Fibroblast of skin of back (primary cell): Measurements from ENCODE around the gene KCTD5.
A peak's percentile ranks its signal among the peaks of the same experiment; 100 is the strongest.
"Not testable (repeated sequence)": the region's sequence is repeated elsewhere in the genome, so short reads cannot be mapped to it uniquely, and the experiment has no call there.

Source experiments
- DNase-seq: peaks from one replicate; pipeline ENCODE4 v3.0.0-alpha.2; 2013

Gene KCTD5

GRCh38 chr16:2673066-2673999 lies 9.0 kb upstream of the KCTD5 start:
- peak; percentile 95 for DNase-seq

GRCh38 chr16:2675021-2675420 lies 7.3 kb upstream of the KCTD5 start:
- DNase-seq: no peak

- no peak for DNase-seq
Observed at GRCh38 chr16:2675714-2676113, 6.6 kb upstream of the KCTD5 start.

- not testable (repeated sequence) for DNase-seq
Observed at GRCh38 chr16:2676937-2677336, 5.4 kb upstream of the KCTD5 start.

- DNase-seq: not testable (repeated sequence)
Observed at GRCh38 chr16:2678206-2678965, 3.9 kb upstream of the KCTD5 start.

- not testable (repeated sequence) for DNase-seq
Observed at GRCh38 chr16:2679902-2680301, 2.4 kb upstream of the KCTD5 start.

- peak; percentile 29 for DNase-seq
Observed at GRCh38 chr16:2680360-2680759, 2.0 kb upstream of the KCTD5 start.

GRCh38 chr16:2683041-2683440 lies 718 bp downstream of the KCTD5 start:
- DNase-seq: not testable (repeated sequence)

- not testable (repeated sequence) for DNase-seq
Observed at GRCh38 chr16:2686075-2686474, 3.8 kb downstream of the KCTD5 start.

GRCh38 chr16:2686912-2687507 lies 4.7 kb downstream of the KCTD5 start:
- DNase-seq: no peak

GRCh38 chr16:2687531-2688308 lies 5.4 kb downstream of the KCTD5 start:
- DNase-seq: no peak

GRCh38 chr16:2689422-2689821 lies 7.1 kb downstream of the KCTD5 start:
- DNase-seq: not testable (repeated sequence)

- DNase-seq: no peak
Observed at GRCh38 chr16:2689968-2690801, 7.9 kb downstream of the KCTD5 start.

GRCh38 chr16:2690852-2691251 lies 8.5 kb downstream of the KCTD5 start:
- DNase-seq: no peak

- DNase-seq: no peak
Observed at GRCh38 chr16:2691491-2692248, 9.3 kb downstream of the KCTD5 start.

GRCh38 chr16:2692251-2692947 lies 10.1 kb downstream of the KCTD5 start:
- no peak for DNase-seq

GRCh38 chr16:2692948-2693651 lies 10.8 kb downstream of the KCTD5 start:
- no peak for DNase-seq

GRCh38 chr16:2696601-2697250 lies 14.4 kb downstream of the KCTD5 start:
- not testable (repeated sequence) for DNase-seq
